ENCODE data around the gene RYR2.

RYR2 gene

DNA sequence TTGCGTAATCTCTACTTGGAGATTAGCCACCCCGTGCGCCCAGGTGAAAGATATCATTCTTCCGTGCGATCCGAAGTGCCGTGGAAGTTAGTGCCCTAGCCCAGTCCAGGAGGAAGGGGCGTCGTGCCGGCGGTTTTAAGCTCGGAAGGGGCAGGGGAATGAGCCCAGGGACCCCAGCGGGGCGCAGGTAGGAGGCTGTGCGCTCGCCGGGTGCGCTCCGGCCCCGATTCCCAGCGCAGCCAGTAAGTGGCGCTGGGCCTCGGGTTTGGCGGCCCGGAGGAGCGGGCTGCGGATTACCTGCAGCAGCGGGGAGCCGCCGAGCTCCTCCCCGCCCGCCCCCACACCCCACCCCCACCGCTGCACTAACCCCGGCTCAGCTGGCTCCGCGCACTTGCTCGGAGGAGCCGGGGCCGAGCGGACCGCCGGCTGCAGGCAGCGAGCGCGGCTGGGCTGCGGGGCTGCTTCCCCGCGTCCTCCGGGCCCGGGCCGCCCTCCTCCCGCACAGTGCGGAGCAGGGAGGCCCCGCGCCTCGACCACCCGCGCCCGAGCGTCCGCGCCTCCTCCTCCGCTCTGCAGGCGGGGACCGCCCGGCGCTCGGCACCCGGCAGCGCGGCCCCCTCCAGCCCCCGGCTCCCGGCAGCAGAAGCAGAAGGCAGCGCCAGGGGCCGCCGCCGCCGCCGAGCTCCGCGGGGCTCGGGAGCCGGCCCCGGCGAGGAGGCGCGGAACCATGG is at the start of gene RYR2:
TSS of gene RYR2 (plus strand) at position 390 of the 731 bp plus-strand sequence. CDS start at position 728, 338 bp downstream.
- DNase-seq (ENCODE audit: low read depth, low spot score): no peak

- no peak for DNase-seq (ENCODE audit: low read depth, low spot score)
These were observed 49.5 kb upstream of the RYR2 start for GRCh38 chr1:236992449-236992848.

DNA sequence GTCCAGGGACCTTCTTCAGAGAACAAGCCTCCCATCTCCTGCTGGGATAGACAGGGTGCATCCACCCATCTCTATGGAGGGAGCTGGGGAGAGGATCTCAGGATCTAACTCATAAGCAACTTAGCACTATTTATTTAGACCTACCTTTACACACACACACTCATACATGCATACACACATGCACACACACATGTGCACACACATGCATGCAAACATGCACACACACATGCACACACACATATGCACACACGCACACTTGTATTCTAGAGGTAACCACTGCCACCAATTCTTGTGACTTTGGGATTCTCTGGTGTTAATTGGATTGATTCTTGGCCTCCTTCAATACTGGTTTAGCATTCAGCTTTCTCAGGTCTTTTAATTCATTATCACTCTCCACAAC is 47.5 kb upstream of the RYR2 start:
- DNase-seq (ENCODE audit: low read depth, low spot score): no peak

DNA sequence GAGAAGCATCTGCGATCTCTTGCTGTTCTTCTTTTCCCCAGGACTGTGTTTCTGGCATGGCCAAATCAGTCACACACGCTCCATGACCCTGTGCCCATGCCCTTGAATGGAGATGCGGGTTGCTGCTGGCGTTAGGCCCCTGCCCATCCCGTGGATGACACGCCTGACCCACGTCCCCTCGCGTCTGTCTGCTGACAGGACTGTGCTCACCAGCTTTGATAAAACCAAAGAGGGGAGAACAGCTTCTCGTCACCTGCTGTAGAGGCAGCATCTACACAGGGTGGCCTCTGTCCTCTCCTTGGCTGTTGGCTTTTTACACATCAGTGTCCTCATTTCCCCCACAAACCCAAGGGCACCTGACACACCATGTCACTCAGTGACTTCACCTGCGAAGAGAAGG is 44.6 kb upstream of the RYR2 start:
- no peak for DNase-seq (ENCODE audit: low read depth, low spot score)

GRCh38 chr1:236997882-236998281 is 44.1 kb upstream of the RYR2 start:
- DNase-seq (ENCODE audit: low read depth, low spot score): no peak

DNA sequence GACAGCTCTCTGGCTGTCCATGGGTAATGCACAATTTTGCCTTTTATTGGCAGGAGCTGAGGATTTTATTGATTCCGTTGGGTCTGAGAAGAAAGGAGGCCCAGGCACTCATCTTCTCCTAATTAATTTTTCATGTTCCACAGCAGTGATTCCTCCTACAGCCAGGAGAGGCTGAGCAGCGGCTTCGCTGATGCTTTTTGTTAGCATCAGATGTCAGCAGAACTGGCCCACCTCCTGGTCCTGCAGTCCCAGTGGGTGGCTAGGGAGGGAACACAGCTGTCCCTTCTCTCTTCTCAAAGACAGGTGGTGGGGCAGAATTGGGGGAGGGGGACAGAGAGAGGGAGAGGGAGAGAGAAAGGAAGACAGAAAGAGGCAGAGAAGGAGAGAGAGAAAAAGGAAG is 43.4 kb upstream of the RYR2 start:
- no peak for DNase-seq (ENCODE audit: low read depth, low spot score)

DNA sequence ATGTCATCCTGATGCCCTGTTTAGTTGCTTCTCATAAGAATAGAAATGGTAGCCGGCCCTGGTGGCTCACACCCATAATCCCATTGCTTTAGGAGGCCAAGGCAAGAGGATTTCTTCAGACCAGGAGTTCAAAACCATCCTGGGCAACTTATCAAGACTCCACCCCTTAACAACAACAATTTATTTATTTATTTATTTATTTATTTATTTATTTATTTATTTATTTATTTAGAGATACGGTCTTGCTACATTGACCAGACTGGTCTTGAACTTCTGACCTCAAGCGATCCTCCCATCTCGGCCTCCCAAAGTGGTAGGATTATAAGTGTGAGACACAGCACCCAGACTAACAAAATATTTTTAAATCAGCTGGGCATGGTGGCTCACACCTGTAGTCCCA is 41.8 kb upstream of the RYR2 start:
- no peak for DNase-seq (ENCODE audit: low read depth, low spot score)

DNA sequence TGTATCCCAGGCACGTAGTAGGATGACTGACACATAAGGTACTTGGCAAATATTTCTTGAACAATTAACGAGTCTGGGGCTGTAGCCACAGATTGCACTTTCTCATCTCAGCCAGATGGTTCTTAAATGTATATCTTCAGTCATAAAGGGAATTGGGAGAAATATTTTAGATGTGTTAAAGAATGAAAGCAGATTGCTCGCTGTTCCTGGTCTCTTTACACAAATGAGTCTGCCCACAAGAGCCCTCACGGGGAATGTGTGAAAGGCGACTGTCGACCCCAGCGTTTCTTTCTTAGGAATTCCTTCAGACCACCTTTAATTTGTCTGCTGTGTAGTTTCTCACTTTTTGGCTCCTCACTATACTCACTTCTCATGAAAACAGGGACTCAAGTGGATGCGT is 38.5 kb upstream of the RYR2 start:
- no peak for DNase-seq (ENCODE audit: low read depth, low spot score)

GRCh38 chr1:237004116-237004515 is 37.9 kb upstream of the RYR2 start, which contains the start of gene MT1HL1:
Gene MT1HL1 (minus strand): TSS chr1:237004441. CDS start chr1:237004372, 69 bp downstream.
- no peak for DNase-seq (ENCODE audit: low read depth, low spot score)

DNA sequence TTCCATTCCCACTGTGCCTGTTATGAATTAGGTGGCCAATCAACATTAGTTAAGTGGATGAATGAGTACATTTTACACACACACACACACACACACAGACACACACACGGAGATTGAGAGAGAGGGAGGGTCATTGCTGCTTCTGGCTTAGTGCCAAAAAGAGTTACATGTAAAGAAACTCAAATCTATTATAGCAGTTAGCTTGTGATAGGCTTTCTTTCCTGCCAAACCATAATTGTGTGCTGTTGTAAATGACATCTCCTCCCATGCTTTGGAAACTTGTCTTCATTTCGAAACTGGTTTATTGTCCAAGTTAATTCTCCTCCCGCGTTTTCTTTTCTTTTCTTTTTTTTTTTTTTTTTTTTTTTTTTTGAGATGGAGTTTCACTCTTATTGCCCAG is 36.3 kb upstream of the RYR2 start:
- DNase-seq (ENCODE audit: low read depth, low spot score): no peak

DNA sequence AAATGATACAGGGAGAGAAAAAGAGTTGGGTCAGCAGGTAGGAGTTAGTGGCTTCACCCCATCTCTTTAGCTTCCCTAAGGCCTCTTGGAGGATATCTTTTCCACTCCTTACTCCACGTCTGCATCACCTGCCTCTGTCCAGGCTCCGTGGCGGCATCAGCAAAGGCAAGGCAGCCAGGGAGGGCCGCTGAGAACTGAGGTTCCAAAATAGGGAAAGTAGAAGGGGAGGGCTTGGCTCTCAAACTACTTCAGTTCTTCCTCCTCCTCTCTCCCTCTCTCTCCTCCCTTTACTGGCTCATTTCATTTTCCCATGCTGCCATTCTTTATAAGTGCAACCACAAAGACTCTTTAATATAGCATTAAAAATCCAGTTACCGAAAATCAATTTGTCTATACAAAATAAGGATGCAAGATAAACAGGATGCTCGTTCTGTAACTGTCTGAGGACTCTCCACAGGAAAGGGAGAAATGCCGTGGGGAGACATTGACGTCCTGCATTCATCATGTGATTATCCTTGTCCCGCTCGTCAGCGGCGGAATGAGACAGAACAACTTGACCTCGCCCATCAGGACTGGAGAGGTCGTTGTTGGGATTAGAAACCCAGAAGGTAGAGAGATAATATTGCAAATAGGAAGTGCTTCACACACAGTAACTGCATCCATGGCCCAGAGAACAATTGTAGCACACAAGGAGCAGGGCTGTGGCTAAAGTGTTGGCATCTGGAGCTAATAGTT is 34.7 kb upstream of the RYR2 start:
- DNase-seq (ENCODE audit: low read depth, low spot score): no peak

DNA sequence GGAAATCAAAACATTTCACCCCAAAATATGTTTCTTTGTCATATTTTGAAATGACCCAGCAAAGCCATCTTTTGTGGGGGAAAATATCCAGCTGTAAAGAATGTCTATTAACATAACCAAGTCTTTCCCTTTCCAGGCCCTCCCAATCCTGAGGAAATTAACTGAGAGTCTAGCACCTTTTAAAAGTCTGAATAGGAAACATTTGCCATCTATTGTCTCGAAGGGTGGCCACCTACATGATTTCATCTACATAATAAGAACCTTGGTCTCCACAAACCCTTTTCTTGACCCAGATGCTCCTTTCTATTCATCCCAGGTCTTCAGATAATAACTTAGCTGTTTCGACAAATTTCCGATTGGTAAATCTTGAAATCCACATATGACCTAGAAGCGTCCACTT is 32.4 kb upstream of the RYR2 start:
- no peak for DNase-seq (ENCODE audit: low read depth, low spot score)

DNA sequence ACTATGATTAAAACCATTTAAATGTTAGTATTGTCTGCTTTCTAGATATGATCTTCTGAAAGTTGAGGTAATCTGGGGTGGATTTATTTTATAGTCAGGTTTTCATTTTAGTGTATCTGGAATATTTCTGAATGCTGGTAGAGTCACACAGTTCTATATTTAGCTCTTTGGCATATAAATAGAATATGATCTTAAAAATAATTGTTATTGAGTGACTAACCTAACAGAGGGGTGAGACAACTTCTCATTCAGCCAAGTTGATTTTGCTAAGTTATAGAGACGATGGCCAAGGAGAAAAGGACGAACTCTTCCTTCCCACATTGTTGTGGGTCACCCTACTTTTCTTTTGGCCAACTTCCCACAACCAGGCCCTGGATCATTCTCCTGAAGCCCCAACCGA is 30.6 kb upstream of the RYR2 start:
- DNase-seq (ENCODE audit: low read depth, low spot score): no peak

DNA sequence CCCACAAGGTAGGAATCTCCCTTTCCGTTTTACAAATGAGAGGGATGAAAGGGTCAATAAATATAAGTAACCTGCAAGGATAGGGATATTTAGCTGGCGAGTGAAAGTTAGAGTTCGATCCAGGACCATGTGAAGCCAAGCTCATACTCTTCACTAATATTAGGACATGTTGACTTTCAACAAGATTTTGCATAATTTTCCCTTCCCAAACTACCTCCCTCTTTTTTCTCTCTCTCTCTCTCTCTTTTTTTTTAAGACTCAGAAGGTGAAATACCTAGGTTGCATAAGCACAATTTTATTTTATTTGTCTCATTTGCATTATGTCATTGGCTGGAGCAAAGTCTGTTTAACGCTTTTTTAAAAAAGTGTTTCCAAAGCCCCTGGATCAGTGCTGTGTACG is 29.6 kb upstream of the RYR2 start:
- no peak for DNase-seq (ENCODE audit: low read depth, low spot score)

DNA sequence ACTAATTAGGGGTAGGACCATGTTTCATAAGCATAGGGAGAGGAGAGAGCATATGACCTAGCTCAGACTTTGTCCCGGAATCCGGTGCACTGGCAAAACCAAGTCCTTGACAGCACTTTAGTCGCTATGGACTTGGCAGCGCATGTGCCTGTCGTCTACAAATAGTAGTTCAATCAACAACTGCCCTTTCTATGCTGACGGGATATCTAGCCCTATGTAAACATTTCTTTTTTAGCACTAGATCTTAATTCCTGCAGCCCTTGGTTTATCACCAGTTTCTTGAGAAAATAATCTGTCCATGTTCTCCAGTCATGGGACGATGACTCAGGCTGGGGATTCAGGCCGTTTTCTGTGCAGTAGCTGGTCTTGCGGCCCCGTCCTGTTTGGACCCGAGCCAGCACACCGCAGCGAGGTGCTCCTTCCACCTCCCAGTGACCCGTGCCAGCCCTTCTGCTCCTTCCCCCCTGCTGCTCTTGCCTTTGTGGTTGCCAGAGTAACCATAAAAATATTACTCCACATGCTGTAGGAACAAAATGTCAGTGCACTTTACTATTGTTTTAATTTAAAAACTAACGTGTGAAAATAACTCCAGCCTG is 29.1 kb upstream of the RYR2 start:
- no peak for DNase-seq (ENCODE audit: low read depth, low spot score)

GRCh38 chr1:237013608-237014007 is 28.4 kb upstream of the RYR2 start:
- DNase-seq (ENCODE audit: low read depth, low spot score): no peak

GRCh38 chr1:237016626-237017025 is 25.4 kb upstream of the RYR2 start:
- no peak for DNase-seq (ENCODE audit: low read depth, low spot score)

GRCh38 chr1:237018896-237019295 is 23.1 kb upstream of the RYR2 start:
- DNase-seq (ENCODE audit: low read depth, low spot score): no peak

DNA sequence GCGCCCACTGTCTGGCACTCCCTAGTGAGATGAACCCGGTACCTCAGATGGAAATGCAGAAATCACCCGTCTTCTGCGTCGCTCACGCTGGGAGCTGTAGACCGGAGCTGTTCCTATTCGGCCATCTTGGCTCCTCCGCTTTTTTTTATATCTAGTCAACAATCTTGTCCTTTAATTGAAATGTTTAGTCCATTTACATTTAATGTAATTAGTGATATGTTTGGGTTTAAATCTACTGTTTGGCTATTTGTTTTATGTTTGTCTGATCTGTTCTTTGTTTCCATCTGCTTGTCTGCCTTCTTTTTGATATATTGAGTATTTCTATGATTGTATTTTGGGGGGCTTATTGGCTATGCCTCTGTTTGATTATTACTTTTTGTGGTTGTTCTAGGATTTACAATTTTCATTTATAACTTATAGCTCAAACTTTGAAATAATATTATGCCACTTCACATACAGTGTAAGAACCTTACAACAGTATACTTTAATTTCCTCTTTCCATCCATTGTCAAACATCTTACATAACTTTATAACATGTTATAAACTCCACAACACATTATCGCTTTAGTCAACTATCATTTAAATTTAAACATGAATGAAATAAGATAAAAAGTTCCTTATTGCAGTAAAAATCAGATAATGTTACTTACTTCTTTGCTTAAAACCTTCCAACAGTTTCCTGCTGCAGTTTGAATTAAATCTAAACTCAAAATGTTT is 16.5 kb upstream of the RYR2 start:
- no peak for DNase-seq (ENCODE audit: low read depth, low spot score)

GRCh38 chr1:237029240-237029639 is 12.7 kb upstream of the RYR2 start:
- no peak for DNase-seq (ENCODE audit: low read depth, low spot score)

DNA sequence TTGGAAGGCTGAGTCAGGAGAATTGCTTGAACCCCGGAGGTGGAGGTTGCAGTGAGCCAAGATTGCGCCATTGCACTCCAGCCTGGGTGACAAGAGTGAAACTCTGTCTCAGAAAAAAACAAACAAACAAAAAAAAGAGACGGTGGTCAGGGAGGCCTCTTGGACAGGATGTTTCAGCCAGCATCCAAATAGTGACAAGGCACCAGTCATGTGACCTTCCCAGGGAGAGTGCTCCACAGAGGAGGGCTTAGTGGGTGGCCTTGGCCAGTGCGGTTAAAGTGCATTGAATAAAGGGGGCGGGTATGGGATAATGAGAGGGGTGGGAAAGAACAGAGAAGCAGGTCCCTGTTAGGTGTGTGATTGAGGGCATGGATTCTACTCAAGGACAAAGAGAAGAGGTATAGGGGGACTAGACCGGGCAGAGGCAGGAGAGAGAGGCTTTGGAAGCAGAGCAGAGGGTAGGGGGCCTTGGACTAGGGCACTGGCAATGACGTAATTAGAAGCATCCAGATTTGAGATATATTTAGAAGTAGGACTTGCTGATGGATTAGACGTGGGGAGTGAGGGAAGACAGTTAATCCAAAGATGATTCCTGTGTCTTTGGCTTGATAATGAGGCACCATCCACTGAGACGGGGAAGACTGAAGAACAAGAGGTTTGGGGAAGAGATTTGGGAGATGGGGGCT is 12.0 kb upstream of the RYR2 start:
- DNase-seq (ENCODE audit: low read depth, low spot score): no peak

GRCh38 chr1:237031480-237031879 is 10.5 kb upstream of the RYR2 start:
- DNase-seq (ENCODE audit: low read depth, low spot score): no peak
